Measurements from ENCODE around the gene DEPDC1B.
A peak's percentile ranks its signal among the peaks of the same experiment; 100 is the strongest.
"Not testable (repeated sequence)": the region's sequence is repeated elsewhere in the genome, so short reads cannot be mapped to it uniquely, and the experiment has no call there.

The DEPDC1B gene

DNA sequence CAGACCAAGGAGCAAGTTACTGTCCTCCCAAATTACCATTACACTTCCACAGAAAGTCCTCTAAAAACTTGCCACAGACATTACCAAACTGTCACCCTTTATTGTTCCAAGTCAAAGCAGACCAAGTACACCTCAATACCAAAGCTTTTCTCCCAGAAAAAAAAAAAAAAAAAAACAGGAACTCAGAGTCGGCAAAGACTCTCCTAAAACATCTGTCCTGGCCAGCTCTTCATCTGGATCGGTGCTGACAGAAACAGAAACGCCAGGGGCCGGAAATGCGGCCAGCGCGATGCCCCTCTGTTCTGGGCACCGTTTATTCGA, 718 bp downstream of the DEPDC1B start:
- DNase-seq (ENCODE audit: low read depth): no peak

GRCh38 chr5:60698336-60698735, 1.6 kb downstream of the DEPDC1B start:
- DNase-seq (ENCODE audit: low read depth): no peak

DNA sequence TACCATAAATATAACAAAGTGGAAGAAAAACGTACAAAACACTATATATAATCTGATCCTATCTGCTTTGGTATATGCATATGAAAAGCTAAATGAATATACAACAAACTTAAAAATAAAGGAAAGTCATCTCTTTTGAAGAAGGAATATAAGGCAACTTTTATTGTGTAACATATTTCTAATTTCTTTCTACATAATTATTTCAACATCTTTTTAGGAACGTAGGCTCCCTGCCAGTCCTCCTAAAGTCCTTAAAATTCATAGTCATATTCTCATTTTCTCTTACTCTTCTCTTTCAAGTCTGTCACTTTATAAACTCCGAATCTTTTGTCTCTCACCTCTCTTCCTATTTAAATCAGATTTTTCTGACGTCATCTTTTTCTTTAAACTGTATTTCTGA, 9.6 kb downstream of the DEPDC1B start:
- no peak for DNase-seq (ENCODE audit: low read depth)

DNA sequence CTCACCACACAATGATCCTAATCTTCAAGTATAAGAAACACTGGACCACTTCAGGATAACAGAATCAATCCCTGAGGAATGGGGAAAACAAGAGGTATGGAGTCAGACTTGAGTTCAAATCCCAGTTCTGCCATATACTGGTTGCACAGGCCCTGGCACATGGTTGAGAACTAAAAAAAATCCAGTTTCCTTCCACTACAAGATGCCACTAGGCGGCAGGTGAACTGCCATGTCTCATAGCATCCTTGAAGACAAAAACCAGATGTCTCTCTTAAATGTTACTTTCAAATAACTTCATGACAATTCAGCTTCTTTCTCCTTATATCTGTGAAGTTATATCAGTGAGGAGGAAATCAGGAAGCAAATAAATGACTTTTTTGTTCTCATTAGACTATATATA, 11.0 kb downstream of the DEPDC1B start:
- no peak for DNase-seq (ENCODE audit: low read depth)

GRCh38 chr5:60687927-60688720, 11.8 kb downstream of the DEPDC1B start:
- DNase-seq (ENCODE audit: low read depth): peak; percentile 37

DNA sequence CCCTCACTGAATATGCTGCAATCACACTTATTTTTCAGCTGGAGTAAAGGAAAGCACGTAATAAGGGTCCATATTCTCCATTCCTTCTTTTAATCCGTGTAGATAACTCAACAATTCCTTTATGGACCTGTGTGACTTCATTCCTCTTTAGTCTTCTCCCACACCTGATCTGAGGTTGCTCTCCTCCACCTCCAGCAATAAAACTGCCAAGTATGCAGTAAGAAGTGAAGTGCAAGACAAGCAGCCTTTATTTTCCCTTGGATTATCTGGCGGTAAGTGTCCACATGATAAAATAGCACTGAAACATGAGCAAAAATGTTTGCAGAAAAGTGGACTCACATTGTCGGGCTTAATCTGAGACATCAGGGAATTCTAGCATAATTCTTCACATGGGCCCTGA, 13.8 kb downstream of the DEPDC1B start:
- no peak for DNase-seq (ENCODE audit: low read depth)

DNA sequence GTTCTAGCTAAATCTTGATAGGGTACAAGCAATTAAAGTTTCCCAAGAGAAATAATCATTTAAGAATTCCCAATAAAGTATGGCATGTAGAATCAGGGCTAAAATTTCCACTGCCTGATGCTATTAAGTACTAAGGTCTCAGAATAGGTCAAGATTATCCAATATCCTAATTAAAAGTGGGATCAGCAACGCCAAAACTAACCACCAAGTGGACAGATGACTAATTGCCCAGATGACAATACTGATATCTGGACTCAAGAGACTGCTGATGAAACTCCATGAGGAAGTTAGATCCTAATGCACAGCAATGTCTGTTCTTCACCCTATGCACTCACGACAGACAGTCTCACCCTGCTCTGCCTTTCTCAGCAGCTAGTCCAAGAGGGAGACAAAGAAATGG, 14.3 kb downstream of the DEPDC1B start:
- no peak for DNase-seq (ENCODE audit: low read depth)

- DNase-seq (ENCODE audit: low read depth): no peak
Measured at GRCh38 chr5:60685028-60685427, 14.9 kb downstream of the DEPDC1B start.

DNA sequence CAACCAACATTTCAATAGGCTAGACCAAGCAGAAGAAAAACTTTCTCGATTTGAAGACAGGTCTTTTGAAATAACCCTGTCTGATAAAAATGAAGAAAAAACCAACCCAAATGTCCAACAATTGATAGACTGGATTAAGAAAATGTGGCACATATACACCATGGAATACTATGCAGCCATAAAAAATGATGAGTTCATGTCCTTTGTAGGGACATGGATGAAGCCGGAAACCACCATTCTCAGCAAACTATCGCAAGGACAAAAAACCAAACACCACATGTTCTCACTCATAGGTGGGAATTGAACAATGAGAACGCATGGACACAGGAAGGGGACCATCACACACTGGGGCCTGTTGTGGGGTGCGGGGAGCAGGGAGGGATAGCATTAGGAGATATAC, 18.0 kb downstream of the DEPDC1B start:
- DNase-seq (ENCODE audit: low read depth): not testable (repeated sequence)

GRCh38 chr5:60679816-60680215, 20.1 kb downstream of the DEPDC1B start:
- no peak for DNase-seq (ENCODE audit: low read depth)

DNA sequence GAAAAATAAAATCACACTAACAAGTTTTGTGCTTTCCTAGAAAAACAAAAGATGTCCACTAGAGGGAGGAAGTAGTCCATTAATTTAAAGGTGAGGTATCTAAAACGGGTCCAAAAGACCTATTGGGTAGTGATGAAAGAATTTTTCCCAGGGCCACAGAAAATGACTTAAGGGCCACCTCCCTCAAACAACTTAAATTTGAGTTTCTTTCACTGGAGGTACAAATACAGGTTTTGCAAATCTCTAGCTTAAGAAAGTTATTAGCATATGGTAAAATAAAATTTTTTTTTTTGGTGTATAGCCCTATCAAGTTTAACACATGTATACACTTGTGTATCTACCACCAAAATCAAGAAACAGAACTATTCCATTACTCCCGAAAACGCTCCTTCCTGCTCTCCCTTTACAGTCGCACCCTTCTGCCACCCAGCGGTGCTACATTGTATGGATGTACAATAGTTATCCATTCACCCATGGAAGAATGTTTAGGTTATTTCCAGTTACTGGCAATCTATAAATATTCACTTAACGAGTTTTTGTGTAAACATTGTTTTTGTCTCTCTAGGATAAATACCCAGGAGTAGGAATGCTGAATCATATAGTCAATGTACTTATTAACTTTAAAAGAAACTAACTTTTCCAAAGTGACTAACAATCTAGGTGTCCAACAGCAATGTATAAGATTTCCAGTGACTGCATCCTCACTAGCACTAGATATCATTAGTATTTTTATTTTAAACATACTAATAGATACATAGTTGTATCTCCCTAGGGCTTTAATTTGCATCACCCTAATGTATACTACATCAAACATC, 21.9 kb downstream of the DEPDC1B start:
- DNase-seq (ENCODE audit: low read depth): no peak

- DNase-seq (ENCODE audit: low read depth): no peak
Measured at GRCh38 chr5:60675286-60675685, 24.7 kb downstream of the DEPDC1B start.

GRCh38 chr5:60674251-60675069, 25.5 kb downstream of the DEPDC1B start:
- no peak for DNase-seq (ENCODE audit: low read depth)

- DNase-seq (ENCODE audit: low read depth): no peak
Measured at GRCh38 chr5:60673334-60673733, 26.6 kb downstream of the DEPDC1B start.

GRCh38 chr5:60672693-60673264, 27.2 kb downstream of the DEPDC1B start:
- no peak for DNase-seq (ENCODE audit: low read depth)

DNA sequence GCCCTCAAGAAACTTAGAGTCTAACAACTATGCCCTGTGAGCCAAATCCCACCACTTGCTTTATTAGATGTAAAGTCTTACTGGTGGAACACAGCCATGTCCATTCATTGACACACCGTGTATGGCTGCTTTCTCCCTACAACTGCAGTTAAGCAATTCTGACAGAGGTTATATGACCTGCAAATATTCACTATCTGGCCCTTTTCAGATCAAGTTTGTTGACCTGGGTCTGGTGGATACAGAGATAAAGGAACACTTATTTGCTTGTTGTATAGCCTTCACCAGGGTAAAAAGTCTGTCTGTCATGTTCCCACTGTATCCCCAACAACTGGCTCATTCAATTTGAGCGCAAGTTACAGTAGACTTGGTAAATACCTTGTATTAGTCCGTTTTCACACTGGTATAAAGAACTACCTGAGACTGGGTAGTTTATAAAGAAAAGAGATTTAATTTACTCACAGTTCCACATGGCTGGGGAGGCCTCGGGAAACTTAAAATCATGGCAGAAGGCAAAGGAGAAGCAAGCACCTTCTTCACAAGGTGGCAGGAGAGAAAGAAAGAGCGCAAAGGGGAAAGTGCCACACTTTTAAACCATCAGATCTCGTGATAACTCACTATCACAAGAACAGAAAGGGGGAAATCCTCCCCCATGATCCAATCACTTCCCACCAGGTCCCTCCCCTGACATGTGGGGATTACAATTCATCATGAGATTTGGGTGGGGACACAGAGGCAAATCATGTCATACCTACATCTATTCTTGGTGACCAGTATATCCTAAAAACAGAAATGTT, 27.9 kb downstream of the DEPDC1B start:
- DNase-seq (ENCODE audit: low read depth): no peak

- DNase-seq (ENCODE audit: low read depth): no peak
Measured at GRCh38 chr5:60670749-60671148, 29.2 kb downstream of the DEPDC1B start.

GRCh38 chr5:60668686-60669304, 31.2 kb downstream of the DEPDC1B start:
- DNase-seq (ENCODE audit: low read depth): no peak

DNA sequence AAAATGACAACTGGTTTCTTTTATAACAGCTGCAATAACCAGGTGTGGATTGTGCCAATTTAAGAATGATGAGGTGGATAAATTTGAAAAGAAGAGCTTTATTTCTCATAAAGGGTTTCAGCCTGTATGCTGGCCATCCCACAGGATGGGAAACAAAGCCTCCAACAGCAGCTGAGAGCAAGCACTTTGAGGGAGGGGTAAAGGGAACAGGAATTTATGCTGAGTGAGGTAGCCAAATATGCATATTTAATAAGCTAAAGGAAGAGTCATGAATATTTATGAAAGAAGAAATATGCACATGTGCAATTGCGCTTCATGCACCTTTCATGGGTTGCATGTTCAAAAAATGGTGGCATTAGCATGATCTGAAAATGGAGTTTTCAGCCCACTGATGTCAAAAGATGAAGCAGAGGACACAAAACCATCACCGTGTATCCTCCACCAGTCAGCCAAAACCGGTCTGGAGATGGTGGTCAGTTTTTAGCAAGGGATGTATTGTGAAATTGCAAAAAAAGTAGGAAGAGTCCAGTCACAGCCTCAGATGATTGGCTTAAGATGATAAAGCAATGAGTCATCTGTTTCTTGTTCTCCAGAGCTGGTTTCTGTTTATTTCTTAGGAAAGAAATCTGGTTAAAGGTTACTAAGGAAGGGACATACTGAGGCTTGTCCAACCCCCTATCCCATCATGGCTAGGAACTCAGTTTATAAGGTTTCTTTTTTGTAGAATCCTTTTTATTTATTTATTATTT, 47.9 kb downstream of the DEPDC1B start:
- peak; percentile 64 for DNase-seq (ENCODE audit: low read depth)

DNA sequence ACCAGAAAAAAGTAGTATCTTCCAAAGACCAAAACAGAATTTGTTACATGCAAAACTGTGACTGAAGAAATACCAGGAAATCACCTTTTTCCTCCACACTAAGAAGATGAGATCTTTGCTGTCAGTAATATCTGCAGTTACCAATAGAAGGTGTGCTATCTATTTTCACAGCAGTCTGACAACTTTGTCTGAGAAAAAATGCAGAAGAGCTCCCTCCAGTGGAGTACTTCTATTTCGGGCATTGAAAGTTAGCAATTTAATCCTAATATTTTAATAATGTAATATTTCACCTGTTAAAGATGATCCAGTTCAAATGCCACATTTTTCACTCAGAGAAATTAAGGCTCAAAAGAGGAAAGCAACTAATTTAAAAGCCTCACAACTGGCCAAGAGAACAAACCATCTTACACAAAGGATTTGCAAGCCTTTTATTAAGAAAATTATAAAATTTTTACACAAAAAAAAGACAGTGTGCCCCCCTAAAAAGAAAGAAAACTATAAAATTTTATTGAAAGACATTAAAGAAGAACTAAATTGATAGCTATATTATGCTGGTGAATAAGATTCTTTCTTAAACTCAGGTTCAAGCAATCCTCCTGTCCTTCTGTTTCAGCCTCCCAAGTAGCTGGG, 50.6 kb downstream of the DEPDC1B start:
- no peak for DNase-seq (ENCODE audit: low read depth)
